Lung microvascular endothelial cell (primary cell): ENCODE data around the gene CYP4V2. TPM values are rescaled to one million over a fixed set of nuclear protein-coding genes. Genes with fewer than 3 reads are reported as not detected.
"Not testable (repeated sequence)": the region's sequence is repeated elsewhere in the genome, so short reads cannot be mapped to it uniquely, and the experiment has no call there.

Experiments
- DNase-seq, 2 donors: peaks; one replicate each; pipeline versions ENCODE4 v3.0.0 to v3.0.0-alpha.2; 2010; ENCODE audit warnings: low read depth in 2 of 2
- total RNA-seq: library from RNA; depleted of rRNA; stranded (reverse); fragments of >200 nt; gene quantifications from 2 replicates; pipeline ENCODE4 v1.2.1, GENCODE V29; 2014

The CYP4V2 gene
- total RNA-seq, 1 donor from 2014 or later: 2.8 TPM

DNA sequence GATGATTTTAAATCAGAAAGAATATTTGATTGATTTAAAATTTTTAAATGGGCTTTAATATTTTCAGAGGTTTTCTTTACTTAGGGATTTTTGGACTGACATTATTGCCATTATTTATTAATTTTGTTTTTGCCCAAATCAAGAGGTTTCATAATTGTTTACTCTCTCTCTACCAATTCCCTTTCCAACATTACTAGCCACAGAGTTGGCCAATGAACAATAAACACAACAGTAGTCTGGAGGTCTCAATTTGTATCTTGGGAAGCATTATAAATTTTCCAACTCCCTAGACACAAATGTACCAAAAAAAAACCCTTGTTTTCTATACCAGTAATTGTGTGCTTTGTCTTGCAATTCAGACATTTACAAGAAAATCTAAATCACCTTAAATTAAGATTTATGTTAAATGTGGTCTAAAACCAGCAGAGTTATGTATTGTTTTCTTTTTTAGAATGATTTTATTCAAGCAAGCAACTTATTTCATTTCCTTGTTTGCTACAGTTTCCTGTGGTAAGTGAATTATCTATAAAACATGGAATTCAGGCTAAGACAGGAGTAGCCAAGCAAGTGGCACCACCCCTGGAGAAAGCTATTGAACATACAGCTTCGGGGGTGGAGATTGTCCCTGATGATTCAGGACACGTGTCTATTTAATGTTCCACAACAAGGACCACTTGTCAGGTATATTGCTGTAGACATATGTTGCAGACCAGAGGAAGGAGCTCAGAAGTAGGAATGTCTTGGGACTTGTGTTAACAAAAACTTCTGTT lies 36.6 kb downstream of the CYP4V2 start:
- no peak for DNase-seq

DNA sequence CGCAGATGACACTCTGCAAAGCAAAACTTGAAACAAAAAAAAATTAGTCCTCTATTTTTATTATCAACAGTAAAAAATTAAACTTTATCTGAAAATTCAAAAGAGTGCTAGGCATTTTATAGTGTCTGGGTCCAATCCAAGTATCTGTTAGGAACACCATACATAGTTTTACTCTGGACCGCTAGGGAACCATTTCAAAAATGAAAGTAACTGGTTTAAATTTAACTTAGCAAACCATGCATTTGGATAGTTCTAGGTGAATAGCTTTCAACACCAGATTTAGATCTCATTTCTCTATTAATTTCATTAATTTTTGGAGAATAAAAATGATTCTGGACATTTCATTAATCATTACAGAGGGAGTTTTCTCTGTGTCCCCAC lies 37.1 kb downstream of the CYP4V2 start:
- peak in 1 of 2 donors; percentile 18 for DNase-seq

DNA sequence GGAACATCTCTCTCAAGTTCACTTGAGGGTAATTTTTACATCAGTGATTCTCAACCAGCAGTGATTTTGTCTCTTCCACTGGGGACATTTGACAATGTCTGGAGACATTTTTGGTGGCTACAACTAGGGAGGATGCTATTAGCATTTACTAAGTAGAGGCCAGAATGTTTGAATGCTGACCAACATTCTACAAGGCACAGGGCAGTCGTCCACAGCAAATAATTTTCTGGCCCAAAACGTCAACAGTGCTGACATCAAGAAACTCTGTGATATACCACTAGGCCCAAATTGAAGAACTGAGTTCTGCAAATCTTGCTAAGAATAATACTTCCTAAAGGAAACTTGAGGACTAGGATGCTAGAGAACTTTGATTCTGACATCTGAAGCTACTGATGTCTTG lies 43.0 kb downstream of the CYP4V2 start:
- DNase-seq: no peak

DNA sequence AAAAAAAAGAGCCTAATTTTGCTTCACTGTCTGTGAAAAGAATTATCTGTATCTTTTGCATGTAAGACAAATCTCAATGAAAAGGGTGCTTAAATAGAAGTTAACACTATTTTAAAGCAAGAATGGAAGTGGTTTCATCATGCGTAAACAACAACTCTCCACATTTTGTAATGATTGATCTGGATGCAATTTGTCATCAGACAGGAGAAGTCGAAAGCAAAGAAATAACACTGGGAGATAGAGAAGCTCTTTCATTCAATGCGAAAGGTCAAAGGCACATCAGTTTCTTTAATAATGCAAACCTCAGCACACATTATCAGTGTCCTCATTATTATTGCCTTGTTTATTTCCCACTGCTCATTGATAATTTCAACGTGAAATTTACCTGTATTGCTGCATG lies 44.8 kb downstream of the CYP4V2 start:
- no peak for DNase-seq

DNA sequence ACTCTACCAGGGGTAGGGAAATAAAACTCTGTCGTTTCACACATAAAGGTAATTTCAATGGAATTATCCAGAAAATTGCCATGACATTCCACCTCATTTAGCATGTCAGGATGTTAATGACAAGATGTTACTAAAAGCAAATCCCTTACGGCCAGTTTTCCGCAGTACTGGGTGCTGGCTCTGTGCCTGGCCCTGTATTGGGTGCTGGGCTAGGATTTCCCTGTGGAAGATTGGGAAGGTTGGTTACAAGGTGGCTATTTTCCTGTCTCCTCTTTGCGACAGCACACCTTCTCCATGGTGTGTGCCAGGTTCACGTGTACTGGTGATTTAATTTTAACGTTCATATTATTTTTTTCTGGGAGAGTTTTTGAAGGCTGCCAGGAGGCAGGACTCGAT lies 49.1 kb downstream of the CYP4V2 start:
- no peak for DNase-seq

DNA sequence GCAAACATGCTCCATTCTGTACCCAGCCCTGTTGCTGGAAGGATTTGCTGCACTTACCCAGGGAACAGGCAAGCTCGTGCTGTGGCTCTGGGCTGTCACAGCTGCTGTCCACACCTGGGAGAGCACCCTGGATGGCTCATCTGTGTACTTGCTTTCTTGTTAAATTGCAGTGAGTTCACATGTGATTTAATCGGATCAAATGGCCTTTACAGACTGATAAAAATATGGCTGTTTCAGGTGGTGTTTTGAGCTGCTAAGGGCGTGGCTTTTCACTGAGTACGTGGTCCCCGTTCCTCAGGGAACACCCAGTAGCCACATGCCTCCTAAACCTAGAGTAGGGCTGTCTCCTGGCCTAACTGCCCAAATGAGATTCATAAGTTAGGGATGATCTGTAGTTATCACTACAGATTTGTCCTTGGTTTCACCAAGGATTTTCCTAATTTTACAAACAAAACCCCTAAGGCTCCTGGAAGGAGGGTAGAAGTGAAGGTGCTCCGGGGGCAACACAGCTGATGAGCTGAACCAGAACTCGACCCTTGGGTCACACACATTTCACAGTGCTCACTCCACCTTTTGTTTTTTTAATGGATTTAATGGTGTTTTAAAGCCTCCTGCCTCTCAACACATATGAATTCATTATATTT lies 49.6 kb downstream of the CYP4V2 start:
- DNase-seq: no peak

DNA sequence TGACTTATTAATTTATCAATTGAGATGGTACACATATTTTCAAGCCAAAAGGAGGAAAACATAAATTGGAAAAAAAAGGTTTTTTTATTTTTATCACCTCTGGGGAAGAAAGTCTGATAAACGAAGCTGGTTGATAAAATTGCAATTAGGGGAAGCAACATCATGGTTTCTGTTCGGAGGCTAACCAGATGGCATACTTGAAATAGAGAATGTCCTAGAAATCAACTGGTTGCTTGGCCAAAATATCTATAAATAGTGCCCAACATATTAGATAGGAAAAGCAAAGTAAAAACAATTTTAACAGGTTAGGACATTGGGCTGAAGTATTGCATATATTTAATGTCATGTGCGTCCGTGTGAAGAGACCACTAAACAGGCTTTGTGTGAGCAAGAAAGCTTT lies 50.2 kb downstream of the CYP4V2 start:
- no peak for DNase-seq

DNA sequence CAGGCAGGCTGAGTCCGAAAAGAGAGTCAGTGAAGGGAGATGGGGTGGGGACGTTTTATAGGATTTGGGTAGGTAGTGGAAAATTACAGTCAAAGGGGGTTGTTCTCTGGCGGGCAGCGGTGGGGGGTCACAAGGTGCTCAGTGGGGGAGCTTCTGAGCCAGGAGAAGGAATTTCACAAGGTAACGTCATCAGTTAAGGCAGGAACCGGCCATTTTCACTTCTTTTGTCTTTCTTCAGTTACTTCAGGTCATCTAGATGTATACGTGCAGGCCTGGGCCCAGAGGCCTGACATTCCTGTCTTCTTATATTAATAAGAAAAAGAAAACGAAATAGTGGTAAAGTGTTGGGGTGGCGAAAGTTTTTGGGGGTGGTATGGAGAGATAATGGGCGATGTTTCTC lies 50.7 kb downstream of the CYP4V2 start:
- DNase-seq: not testable (repeated sequence)

DNA sequence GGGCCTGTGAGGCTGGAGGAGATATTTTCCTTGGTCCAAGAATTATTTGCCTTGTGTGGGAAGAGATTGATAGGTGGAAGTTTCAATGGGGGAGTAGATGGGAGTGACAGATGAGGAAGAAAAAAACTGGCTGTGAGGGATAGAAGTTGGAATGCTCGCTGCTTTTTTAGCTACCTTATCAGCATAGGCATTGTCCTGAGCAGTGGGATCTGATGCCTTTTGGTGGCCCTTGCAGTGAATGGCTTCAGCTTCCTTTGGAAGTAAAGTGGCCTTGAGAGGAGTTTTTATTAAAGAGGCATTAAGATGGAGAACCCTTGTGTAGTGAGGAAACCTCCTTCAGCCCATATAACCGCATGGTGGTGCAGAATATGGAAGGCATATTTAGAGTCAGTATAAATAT lies 52.0 kb downstream of the CYP4V2 start:
- DNase-seq: no peak

DNA sequence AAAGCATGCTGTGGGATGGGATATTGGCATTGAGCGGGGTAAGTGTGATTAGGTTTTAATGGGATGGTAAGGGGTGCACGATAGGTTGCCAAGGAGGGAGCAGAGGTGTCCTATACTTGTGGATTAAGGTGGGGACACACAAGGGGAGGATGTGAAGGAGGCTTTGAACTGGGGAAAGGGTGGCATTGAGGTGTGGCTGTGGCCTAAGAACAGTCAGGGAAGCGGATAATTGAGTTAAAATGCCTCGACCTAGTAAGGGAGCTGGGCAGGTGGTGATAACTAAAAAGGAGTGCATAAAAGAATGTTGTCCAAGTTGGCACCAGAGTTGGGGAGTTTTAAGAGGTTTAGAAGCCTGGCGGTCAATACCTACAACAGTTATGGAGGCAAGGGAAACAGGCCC lies 53.5 kb downstream of the CYP4V2 start:
- no peak for DNase-seq

DNA sequence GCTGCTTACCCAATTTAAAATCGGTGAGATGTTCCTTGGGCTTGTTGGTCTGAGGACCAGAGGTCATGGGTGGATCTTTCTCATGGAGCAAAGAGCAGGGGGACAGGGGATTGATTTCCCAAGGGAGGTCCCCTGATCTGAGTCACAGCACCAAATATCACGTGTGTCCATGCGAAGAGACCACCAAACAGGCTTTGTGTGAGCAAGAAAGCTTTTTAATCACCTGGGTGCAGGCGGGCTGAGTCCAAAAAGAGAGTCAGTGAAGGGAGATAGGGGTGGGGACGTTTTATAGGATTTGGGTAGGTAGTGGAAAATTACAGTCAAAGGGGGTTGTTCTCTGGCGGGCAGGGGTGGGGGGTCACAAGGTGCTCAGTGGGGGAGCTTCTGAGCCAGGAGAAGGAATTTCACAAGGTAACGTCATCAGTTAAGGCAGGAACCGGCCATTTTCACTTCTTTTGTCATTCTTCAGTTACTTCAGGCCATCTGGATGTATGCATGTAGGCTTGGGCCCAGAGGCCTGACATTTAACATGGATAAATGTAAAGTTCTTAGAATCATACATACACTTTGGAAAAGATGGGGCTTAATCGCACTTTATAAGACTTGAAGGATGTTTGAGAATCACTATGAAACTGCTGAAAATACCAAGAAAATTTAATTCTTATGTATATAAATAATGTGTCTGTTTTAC lies 55.8 kb downstream of the CYP4V2 start:
- not testable (repeated sequence) for DNase-seq

DNA sequence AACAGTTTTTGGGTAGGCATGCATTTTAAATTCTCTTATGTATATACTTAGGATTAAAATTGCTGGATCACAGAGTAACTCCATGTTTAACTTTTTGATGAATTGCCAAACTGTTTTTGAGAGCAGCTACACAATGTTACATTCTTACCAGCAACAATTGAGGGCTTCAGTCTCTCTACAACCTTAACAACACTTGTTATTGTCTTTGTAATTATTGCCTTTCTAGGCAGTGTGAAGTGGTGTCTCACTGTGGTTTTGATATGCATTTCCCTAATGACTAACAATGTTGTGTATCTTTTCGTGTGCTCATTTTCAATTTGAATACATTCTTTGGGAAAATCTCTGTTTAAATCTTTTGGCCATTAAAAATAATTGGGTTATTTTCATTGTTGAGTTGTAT lies 57.3 kb downstream of the CYP4V2 start:
- DNase-seq: no peak

DNA sequence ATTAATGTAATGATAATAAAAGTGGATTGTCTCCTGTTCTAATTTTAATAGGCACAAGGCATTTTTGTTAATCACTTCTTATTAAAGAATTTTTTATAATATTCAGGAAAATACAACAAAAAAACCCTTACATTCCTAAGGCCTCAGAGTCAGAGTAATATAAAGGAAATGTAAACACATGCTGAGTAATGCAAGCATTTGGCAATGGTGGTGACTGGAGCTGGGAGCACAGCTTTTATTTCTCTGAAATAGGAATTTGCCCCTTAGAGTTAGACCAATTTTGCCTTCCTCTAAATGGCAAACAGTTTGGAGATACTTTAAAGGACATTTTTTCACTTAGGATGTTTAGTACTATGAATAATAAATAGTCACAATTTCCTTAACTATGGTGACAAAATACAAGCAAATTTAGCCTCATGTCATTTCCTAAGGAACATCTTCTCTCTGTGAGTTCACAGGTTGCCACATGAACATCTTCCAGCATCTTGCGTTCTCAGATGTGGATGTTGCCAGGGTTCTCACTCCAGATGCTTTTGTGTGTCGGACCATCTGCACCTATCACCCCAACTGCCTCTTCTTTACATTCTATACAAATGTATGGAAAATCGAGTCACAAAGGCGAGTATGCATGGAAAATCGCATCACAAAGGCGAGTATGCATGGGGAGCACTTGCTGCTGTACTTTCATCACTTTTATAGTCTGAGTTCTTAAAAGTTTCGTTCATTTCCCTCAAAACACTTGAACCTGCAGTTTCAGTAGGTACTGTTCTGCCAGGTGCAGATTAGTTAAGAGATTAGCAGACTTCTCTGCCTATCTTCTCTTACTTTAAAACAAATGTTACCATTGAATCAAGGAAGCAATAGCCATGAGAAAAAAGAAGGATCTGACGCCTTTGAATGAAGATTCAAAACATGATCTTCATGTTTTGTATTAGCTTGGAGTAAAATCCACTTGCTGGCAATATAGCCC lies 58.7 kb downstream of the CYP4V2 start:
- DNase-seq: no peak

DNA sequence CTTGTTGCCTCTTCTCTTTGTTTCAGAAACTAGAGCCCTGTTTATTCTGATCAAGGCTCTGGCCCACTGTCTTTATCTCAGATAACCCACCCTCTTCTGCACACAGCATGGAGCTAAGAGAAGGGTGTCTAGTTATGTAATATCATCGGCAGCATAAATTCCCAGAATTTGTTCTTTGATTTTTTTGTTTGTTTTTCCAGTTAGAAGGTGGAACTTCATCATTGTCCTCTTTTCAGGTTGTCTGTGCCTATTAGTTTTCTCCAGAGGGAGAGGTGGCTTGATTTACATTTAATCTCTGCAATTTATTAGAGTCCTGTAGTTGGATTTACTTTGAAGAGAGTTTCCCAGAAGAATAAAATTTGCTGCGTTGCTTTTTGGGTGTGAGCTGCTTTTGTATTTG lies 59.4 kb downstream of the CYP4V2 start:
- no peak for DNase-seq

DNA sequence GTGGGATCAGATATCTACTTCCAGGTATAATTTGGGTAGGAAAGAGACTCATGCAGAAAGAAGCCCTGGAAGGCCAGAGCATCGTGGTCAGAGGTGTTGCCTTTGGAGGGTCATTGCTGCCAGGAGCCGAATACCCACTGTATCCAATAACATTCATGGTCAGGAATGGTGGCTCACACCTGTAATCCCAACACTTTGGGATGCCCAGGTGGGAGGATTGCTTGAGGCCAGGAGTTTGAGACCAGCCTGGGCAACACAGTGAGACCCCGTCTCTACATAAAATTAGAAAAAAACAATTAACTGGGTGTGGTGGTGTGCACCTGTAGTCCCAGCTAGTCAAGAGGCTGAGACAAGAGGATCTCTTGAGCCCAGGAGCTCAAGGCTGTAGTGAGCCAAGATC lies 63.8 kb downstream of the CYP4V2 start:
- DNase-seq: no peak

DNA sequence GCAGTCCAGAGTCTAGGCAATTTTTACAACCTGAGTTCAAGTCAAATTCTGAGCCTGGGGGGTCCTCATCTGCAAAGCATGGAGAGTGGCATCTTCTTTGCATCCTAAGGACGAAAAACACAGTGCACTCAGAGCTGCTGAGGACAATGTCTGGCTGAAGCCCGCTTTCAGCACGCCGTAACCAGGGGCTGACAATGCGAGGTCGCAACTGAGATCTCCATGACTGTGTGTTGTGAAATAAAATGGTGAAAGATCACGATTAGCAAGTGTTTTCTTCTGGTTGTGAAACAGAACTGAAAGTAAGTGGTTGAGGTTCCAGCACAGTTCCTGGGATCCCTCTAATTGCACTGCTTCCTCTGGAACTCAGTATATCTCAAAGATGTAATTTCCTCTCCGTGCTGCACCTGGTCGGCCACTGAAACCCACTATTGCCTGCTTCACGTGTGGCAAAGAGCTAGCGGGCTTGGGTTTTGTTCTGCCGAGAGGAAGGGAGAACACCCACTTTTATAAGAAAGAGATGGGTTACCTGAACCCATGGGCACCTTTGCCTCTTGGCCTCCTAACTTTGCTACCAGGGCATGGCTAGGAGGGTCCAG lies 66.9 kb downstream of the CYP4V2 start:
- no peak for DNase-seq

DNA sequence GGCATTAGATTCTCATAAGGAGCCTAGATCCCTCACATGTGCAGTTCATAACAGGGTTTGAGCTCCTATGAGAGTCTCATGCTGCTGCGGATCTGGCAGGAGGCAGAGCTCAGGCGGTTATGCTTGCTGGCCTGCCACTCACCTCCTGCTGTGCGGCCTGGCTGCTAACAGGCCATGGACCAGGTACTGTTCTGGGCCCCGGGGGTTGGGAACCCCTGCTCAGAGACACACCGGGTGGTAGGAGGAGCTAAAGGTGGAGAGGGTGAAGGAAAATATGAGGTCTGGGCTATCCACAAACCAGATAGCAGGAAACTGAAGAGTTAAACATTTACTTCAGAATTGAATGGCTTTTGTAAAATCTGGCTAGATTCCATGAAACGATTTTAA lies 68.7 kb downstream of the CYP4V2 start:
- no peak for DNase-seq
